Cerebellar nuclear complex (tissue), 1 donor: Measurements from ENCODE around the gene EGLN2.
"Not testable (repeated sequence)": the region's sequence is repeated elsewhere in the genome, so short reads cannot be mapped to it uniquely, and the experiment has no call there.

ENCODE experiments used
- DNase-seq, 2 experiments: peaks; one replicate each; lab custom pipeline; 2025; lab: John Stamatoyannopoulos, UW

EGLN2 gene

DNA sequence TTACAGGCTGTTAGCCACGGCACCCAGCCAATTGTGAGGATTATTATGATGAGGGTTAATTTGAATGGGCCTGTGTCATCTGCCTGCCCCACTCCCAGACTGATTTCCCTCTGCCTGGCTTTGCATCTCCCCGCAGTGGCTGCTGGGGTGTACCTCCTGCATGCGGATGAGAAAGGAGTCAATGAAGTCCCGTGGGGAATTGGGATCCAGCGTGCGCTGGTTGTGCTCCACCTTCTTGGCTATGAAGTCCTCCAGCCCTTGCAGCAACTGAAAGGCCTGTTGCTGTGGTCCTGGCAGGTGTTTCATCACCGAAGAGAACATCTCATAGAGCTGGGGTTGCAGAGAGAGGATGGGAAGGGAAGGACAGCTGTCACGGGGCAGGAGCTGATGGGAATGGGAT lies 47.7 kb downstream of the EGLN2 start:
- DNase-seq, result not testable (repeated sequence)

DNA sequence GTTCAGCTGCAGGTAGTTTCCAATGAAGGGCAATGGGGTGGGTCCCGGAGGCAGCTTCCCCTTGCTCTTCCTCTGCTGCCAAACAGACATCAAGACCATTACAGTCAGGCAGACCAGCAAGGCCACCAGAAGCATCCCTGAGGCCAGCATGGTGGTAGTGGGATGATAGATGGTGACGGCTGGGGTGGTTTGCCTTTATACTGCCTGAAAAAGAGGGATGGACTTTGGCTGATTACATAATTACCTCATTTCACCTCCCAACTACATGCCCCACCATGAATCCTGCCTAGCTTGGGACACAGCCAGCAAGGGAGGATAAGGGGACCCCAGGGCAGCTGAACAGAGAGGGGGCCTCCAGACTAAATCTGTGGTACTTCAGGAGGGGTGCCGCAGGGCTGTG lies 51.3 kb downstream of the EGLN2 start, which contains the start of gene CYP2A6:
CYP2A6 (minus strand) TSS at position 171 of the 400 bp plus-strand sequence; CDS start at position 150, 21 bp downstream.
- not testable (repeated sequence) for DNase-seq

DNA sequence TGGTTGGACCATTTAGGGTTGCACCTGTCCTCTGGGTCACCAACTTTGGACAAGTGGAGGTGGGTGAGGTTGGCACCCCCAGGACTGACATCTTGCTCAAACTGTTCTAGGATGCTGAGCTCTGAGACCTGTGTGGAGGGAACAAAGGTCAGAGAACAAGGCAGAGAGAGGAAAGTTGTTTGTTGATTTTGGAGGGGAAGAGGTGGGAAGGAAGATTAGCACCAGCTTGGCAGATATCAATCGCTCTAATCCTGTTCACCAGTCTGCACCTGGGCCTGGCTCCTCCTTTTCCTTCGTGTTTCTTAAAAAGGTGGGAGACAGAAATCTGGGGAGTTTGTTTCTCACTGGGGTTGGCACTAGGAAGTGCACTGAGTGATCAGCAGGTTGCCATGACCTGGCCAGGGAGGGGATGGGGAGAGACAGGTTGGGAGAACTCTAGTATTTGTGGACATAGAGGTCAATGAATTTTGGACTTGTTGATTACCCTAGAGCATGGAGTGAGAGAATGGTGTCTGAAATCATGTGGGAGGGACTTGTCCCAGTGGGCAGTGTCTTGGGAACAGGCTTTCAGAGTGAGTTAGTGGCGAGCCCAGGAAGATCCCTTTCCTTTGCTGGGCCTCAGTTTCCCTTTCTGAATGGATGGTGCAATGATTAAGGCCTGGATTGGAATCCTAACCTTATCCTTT lies 53.6 kb downstream of the EGLN2 start:
- DNase-seq, result not testable (repeated sequence)
